ENCODE measurements around the gene KRT6B. TPM values are rescaled to one million over a fixed set of nuclear protein-coding genes. Genes with fewer than 3 reads are reported as not detected.

KRT6B gene
- total RNA-seq, 1 donor from 2014 or later, result not detected

DNA sequence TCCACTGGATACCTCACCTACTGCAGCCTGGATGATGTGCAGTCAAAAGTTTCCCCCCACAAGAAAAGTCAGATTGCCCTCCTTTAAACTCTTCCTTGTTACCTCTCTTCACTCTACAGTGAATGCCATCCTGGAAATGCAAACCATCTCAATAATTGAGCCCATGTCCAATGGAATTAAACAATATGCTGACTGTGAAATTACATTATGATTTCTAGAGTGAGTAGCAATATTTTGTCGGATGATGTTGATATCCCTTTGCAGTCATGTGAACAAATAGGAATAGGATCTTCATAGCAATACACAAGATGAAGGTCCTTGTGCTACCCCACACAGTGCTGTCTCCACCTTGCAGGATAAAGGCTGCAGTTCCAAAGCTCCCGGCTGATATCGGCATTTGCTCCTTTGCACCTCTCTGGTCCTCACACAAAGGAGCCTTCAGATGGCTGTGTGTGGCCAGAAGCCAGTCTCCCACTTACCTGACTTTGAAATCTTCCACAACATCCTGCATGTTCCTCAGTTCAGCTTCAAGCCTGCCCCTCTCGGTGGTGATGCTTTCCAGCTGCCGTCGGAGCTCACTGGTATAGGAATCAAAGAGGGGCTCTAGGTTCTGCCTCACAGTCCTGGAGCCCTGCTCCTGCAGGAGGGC lies 19.3 kb downstream of the KRT6B start:
- Histone ChIP-seq H3K27me3 (ENCODE audit: control insufficient read depth, insufficient read depth, low read length) (no peaks in the 10 kb centered on the region), H3K36me3 (ENCODE audit: control insufficient read depth, insufficient read depth, low read length) (no peaks in the 10 kb centered on the region), H3K4me3 (ENCODE audit: low read depth, low read length) (no peak overlapping the region)
- TF ChIP-seq, protein P1, sequence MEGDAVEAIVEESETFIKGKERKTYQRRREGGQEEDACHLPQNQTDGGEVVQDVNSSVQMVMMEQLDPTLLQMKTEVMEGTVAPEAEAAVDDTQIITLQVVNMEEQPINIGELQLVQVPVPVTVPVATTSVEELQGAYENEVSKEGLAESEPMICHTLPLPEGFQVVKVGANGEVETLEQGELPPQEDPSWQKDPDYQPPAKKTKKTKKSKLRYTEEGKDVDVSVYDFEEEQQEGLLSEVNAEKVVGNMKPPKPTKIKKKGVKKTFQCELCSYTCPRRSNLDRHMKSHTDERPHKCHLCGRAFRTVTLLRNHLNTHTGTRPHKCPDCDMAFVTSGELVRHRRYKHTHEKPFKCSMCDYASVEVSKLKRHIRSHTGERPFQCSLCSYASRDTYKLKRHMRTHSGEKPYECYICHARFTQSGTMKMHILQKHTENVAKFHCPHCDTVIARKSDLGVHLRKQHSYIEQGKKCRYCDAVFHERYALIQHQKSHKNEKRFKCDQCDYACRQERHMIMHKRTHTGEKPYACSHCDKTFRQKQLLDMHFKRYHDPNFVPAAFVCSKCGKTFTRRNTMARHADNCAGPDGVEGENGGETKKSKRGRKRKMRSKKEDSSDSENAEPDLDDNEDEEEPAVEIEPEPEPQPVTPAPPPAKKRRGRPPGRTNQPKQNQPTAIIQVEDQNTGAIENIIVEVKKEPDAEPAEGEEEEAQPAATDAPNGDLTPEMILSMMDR (IDR thresholded peaks at IDR 0.05; ENCODE audit: insufficient read depth, low read length, poor library complexity, severe bottlenecking), result no peak
- no peak for DNase-seq (ENCODE audit: low read depth)

- H3K27me3 ChIP-seq (ENCODE audit: control insufficient read depth, insufficient read depth, low read length), result peaks cover 2% of the 10 kb centered on the region
Measured at GRCh38 chr12:52428121-52428520, 23.8 kb downstream of the KRT6B start.

GRCh38 chr12:52427083-52427482 lies 24.9 kb downstream of the KRT6B start:
- no peaks in the 10 kb centered on the region for H3K36me3 ChIP-seq (ENCODE audit: control insufficient read depth, insufficient read depth, low read length)
- DNase-seq (ENCODE audit: low read depth), result no peak
- H3K4me3 ChIP-seq (ENCODE audit: low read depth, low read length), result no peak overlapping the region
- TF ChIP-seq, protein P1 (IDR thresholded peaks at IDR 0.05; ENCODE audit: insufficient read depth, low read length, poor library complexity, severe bottlenecking), result no peak
- H3K27me3 ChIP-seq (ENCODE audit: control insufficient read depth, insufficient read depth, low read length), result peaks cover 2% of the 10 kb centered on the region

More at GRCh38 chr12:52428121-52428520, 23.8 kb downstream of the KRT6B start:
- TF ChIP-seq, protein P1 (IDR thresholded peaks at IDR 0.05; ENCODE audit: insufficient read depth, low read length, poor library complexity, severe bottlenecking), result no peak
- no peaks in the 10 kb centered on the region for H3K36me3 ChIP-seq (ENCODE audit: control insufficient read depth, insufficient read depth, low read length)
- H3K4me3 ChIP-seq (ENCODE audit: low read depth, low read length), result no peak overlapping the region
- DNase-seq (ENCODE audit: low read depth), result no peak

- TF ChIP-seq, protein P1 (IDR thresholded peaks at IDR 0.05; ENCODE audit: insufficient read depth, low read length, poor library complexity, severe bottlenecking), result no peak
- no peak overlapping the region for H3K4me3 ChIP-seq (ENCODE audit: low read depth, low read length)
- H3K36me3 ChIP-seq (ENCODE audit: control insufficient read depth, insufficient read depth, low read length), result no peaks in the 10 kb centered on the region
- DNase-seq (ENCODE audit: low read depth), result no peak
- peaks cover 2% of the 10 kb centered on the region for H3K27me3 ChIP-seq (ENCODE audit: control insufficient read depth, insufficient read depth, low read length)
Measured at GRCh38 chr12:52426034-52426433, 25.9 kb downstream of the KRT6B start.

- Histone ChIP-seq H3K36me3 (ENCODE audit: control insufficient read depth, insufficient read depth, low read length) (no peaks in the 10 kb centered on the region), H3K4me3 (ENCODE audit: low read depth, low read length) (no peak overlapping the region), H3K27me3 (ENCODE audit: control insufficient read depth, insufficient read depth, low read length) (peaks cover 2% of the 10 kb centered on the region)
- no peak for DNase-seq (ENCODE audit: low read depth)
- TF ChIP-seq, protein P1 (IDR thresholded peaks at IDR 0.05; ENCODE audit: insufficient read depth, low read length, poor library complexity, severe bottlenecking), result no peak
Measured at GRCh38 chr12:52425466-52425865, 26.5 kb downstream of the KRT6B start.
